Astrocyte of the cerebellum (primary cell): Measurements from ENCODE around the gene BPIFA1.

Experiments
- DNase-seq: peaks from one replicate; pipeline ENCODE4 v3.0.0-alpha.2; 2011; ENCODE audit warnings: low read depth
- H3K4me3 ChIP-seq: 2 replicates; pipeline ENCODE4 v1.5.1; 2011; ENCODE audit warnings: mild to moderate bottlenecking, low read depth, low read length, moderate library complexity
- in situ Hi-C: cut with HindIII; loops from 2 replicates; pipeline ENCODE4 v1.10.0; 2017; ENCODE audit warnings: low sequenced_read_pairs
- TF ChIP-seq, protein P1 (sequence below): IDR thresholded peaks from 2 replicates; pipeline ENCODE4 v1.5.1; 2012; ENCODE audit warnings: low read length, low read depth, moderate library complexity, mild to moderate bottlenecking; ENCODE audit errors: missing control alignments

Gene BPIFA1

DNA sequence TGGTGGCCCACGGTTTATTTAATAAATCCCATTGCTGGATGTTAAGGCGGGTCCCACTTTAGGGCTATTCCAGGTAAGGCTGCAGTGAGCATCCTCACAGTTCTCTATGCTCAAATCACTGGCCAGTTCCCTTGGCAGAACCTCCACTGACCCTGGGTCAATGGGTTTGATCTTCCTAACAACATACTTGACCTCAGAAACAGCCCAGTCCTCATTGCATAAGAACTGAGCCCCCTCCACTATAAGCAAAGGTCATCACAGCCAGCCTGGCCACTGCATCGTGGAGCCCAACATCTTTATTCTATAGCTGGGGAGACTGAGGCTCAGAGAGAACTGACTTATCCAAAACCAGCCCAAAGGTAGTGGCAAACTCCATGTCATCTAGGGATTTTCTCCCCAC, 42.9 kb downstream of the BPIFA1 start:
- in situ Hi-C loops, result no loop called here
- TF ChIP-seq, protein P1, sequence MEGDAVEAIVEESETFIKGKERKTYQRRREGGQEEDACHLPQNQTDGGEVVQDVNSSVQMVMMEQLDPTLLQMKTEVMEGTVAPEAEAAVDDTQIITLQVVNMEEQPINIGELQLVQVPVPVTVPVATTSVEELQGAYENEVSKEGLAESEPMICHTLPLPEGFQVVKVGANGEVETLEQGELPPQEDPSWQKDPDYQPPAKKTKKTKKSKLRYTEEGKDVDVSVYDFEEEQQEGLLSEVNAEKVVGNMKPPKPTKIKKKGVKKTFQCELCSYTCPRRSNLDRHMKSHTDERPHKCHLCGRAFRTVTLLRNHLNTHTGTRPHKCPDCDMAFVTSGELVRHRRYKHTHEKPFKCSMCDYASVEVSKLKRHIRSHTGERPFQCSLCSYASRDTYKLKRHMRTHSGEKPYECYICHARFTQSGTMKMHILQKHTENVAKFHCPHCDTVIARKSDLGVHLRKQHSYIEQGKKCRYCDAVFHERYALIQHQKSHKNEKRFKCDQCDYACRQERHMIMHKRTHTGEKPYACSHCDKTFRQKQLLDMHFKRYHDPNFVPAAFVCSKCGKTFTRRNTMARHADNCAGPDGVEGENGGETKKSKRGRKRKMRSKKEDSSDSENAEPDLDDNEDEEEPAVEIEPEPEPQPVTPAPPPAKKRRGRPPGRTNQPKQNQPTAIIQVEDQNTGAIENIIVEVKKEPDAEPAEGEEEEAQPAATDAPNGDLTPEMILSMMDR, result no peak
- DNase-seq, result no peak
- H3K4me3 ChIP-seq, result no peak overlapping the region

DNA sequence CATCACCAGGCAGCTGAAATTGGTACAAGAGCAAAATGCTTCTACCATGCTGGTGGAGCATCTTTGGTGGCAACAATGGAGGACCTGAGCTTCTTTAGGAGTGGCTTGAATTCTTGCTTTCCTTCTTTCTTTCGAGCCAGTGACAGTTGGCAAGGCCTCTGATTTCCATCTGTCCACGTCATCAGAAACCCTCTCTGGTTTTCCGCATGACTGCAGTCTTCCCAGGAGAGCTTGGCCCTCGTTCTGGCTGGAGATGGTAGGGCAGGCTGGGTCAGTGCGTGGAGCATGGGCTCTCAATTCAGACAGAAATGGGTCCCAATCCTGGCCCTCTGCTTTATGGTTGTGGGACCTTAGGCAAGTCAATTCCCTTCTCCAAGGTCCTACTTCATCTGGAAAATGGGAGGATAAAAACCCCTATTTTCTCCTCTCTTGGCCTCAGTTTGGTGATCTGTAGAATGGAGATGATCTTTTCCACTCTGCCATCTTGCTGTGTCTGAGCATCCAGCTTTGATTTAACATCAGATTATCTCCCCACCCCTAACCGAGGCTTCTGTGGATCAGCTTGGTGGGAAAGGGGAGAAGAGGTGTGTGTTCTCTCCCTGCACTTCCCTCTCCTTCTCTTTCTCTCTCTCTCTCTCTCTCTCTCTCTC, 43.6 kb downstream of the BPIFA1 start:
- TF ChIP-seq, protein P1, result no peak
- H3K4me3 ChIP-seq, result no peak overlapping the region
- in situ Hi-C loops, result no loop called here
- DNase-seq, result no peak

DNA sequence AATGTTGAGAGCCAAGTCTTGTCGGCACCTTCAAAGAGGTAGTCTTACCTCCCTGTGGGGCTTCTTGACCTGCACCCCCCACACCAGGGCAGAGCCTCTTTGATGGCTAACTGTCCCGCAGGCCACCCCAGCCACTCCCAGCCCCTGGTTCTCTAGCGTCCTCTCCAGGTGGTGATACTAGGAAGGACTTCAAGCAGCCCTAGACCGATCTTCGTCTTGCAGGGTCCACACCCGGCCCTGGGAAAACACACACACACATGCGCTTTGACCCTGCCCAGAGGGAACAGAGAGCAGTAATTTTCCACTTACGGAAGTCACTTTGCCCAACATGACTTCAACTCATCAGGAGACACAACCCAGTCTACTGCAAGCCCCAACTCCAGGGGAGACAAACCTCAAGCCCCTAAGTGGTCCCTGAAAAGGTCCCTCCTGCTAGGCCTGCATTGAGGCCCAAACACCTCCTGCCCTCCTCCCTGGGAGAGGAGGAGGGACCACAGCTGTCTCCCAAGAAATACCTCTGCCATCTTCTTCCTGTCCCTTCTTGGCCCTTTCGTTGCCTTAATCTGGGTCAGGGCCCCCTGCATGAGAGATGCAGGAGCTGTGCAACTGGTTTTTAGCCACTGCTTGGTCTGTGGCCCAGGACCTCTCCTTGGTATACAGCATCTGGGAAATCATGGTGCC, 44.3 kb downstream of the BPIFA1 start:
- H3K4me3 ChIP-seq, result no peak overlapping the region
- in situ Hi-C loops, result no loop called here
- DNase-seq, result no peak
- TF ChIP-seq, protein P1, result no peak

DNA sequence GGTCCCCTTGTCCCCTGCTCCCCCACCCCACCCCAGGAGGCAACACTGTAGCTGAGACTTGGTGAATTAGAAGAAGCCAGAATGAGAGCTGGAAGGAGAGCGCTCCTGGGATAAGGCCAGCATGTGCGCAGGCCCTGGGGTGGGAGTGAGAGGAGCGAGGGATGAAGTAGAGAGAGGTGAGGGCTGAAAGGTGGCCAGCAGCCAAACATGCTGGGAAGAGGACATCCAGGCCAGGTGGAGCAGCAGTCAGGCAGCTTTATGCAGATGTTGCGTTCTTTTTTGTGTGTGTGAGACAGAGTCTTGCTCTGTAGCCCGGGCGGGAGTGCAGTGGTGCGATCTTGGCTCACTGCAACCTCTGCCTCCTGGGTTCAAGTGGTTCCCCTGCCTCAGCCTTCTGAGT, 45.0 kb downstream of the BPIFA1 start:
- no peak overlapping the region for H3K4me3 ChIP-seq
- in situ Hi-C loops, result no loop called here
- TF ChIP-seq, protein P1, result no peak
- no peak for DNase-seq

DNA sequence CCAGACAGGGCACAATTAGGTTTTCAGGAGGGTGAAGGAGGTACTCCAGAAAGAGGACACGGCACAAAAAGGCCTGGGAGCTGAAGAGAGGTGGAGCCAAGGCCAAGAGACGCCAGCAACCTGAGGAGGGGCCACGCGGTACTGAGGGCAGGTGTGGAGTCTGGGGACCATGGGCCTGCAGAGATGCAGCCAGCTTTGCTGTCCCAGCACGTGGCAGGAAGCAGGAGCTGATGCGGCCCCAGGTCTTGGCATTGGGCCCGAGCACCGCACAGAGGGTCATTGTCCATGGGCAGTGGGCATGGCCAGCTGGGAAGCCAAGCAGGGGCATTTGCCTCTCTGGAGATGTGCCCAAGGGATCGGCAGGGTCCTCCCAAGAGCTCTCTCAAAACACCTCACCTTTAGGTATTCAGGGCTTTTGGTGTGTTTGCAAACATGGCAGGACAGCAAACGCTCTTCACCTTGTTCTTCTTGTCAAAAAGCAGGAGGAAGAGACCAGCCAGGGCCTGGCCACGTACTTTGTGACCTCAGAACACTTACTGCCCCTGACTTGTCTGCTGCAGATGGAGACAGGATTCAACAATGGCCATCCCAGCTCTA, 45.9 kb downstream of the BPIFA1 start:
- in situ Hi-C loops, result no loop called here
- DNase-seq, result no peak
- TF ChIP-seq, protein P1, result no peak
- no peak overlapping the region for H3K4me3 ChIP-seq

DNA sequence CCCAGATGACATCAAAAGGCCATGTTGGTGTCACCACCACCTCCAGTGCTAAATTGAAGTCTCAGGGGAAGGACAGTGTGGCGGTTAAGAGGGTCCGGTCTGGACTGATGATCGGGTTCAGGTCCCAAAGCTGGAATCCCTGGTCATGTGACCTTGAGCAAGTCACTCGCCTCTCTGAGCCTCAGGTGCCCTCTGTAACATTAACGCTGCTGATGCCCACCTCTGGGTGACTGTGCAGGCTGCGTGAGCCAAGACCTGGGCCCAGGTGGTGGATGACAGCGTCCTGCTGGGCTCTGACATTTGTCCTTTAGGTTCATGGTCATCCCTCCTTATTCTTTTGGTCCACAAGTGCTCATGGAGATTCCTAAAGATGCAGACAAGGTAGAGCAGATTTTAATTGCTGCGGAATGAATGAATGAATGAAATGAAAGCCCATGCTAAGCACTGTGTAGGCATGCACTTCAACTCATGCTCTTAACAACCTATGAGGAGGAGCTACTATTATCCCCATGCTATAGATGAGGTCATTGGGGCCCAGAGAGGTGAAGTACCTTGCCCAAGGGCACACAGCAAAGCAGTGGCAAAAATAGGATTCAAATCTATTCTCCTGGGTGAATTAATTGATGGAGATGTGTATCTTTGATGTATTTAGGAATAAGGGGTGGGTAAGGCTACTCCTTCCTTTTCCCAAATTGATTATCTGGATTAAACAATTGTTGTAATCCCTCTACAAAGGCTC, 46.6 kb downstream of the BPIFA1 start:
- no peak for DNase-seq
- H3K4me3 ChIP-seq, result no peak overlapping the region
- TF ChIP-seq, protein P1, result no peak
- in situ Hi-C loops, result no loop called here
